ENCODE data around the gene CCL18. TPM values are rescaled to one million over a fixed set of nuclear protein-coding genes. Genes with fewer than 3 reads are reported as not detected.

Gene CCL18
- total and polyA plus RNA-seq, 10 of the 15 experiments (the other 5 are each of a cell fraction or from before 2014, with no cell fraction given) = 0.26 TPM; not detected in 9

GRCh38 chr17:36071751-36072150 lies 7.7 kb downstream of the CCL18 start:
- intact Hi-C loops (cut with micrococcal nuclease; ENCODE audit: unreplicated experiment) = loop anchor here (1.0 to 2.0 kb wide), 3 partner anchors 19 to 95 kb away; partner anchors contain the start of gene CCL3
- Histone ChIP-seq H3K36me3 (ENCODE audit: control insufficient read depth in 2 of 2, insufficient read depth in 2 of 2, low read length in 1 of 2) (no peaks in the 10 kb centered on the region), H3K4me1 (ENCODE audit: control insufficient read depth, insufficient read depth, low read length) (peaks cover 11% of the 10 kb centered on the region), H2AFZ (ENCODE audit: control insufficient read depth, low read depth, low read length) (no peak overlapping the region), H3K27ac (ENCODE audit: control insufficient read depth, insufficient read depth) (no peak overlapping the region), H3K4me3 (no peak overlapping the region), H3K4me2 (ENCODE audit: control insufficient read depth, insufficient read depth) (no peak overlapping the region), H3K9me3 (replicated peaks; ENCODE audit: control insufficient read depth, insufficient read depth, low read length) (no peaks in the 10 kb centered on the region), H3K27me3 (replicated peaks in 1 of 2; ENCODE audit: control insufficient read depth in 2 of 2, insufficient read depth in 2 of 2, low read length in 1 of 2) (no peaks in the 10 kb centered on the region), H3K9ac (ENCODE audit: control insufficient read depth, insufficient read depth, low read length) (no peak overlapping the region), H3K79me2 (ENCODE audit: control insufficient read depth, insufficient read depth, low read length) (no peaks in the 10 kb centered on the region), H4K20me1 (ENCODE audit: control insufficient read depth, insufficient read depth) (no peaks in the 10 kb centered on the region)
- FAIRE-seq (no peak), DNase-seq (ENCODE audit: low read depth, low spot score) (no peak), ATAC-seq (no peak)
- in situ Hi-C loops (cut with MboI) = loop anchor here (5.0 kb wide), 1 partner anchor 99 kb away; no protein-coding TSS in a partner anchor
- POLR2A ChIA-PET = interaction anchor here (0.7 to 3.3 kb wide), 7 partner anchors 14 to 98 kb away, joined by 3 to 14 read pairs (median 4); partner anchors contain the start of gene CCL3
- 48% methylated on average over 2 of the region's 2 CpGs for WGBS (ENCODE audit: insufficient coverage, insufficient replicate concordance, low lambda C conversion rate, missing lambda C conversion rate)
- no TSS peak for BruUV-seq (replicated peaks)
- SMC1A ChIA-PET (ENCODE audit: uncharacterized antibody, unreplicated experiment) = interaction anchor here (1.1 to 15.8 kb wide), 18 partner anchors 12 to 123 kb away, joined by 3 to 341 read pairs (median 9); partner anchors contain the start of genes CCL16, CCL3 and CCL4
- CTCF ChIA-PET = interaction anchor here (0.6 to 14.1 kb wide), 25 partner anchors 8 to 413 kb away, joined by 3 to 392 read pairs (median 7); partner anchors contain the start of genes CCL16, CCL18, CCL3 and CCL4
- RAD21 ChIA-PET (ENCODE audit: unreplicated experiment) = interaction anchor here (0.6 to 6.0 kb wide), 19 partner anchors 10 to 167 kb away, joined by 3 to 98 read pairs (median 9); partner anchors contain the start of genes CCL16 and CCL3
- TF ChIP-seq REST (IDR thresholded peaks at IDR 0.05; ENCODE audit: low read depth, low read length) (no peak), NFYA (IDR thresholded peaks at IDR 0.05; ENCODE audit: borderline replicate concordance, low read depth, low read length) (no peak), E2F8 (IDR thresholded peaks at IDR 0.05; ENCODE audit: low read depth, partially characterized antibody) (no peak), POU2F2 (IDR thresholded peaks at IDR 0.05; ENCODE audit: borderline replicate concordance, low read depth, low read length) (no peak), FOXM1 (IDR thresholded peaks at IDR 0.05; ENCODE audit: low read depth, low read length) (no peak), MEF2B (IDR thresholded peaks at IDR 0.05; ENCODE audit: partially characterized antibody, poor library complexity, severe bottlenecking) (no peak), ZNF592 (IDR thresholded peaks at IDR 0.05) (no peak), KAT2A (conservative IDR thresholded peaks at IDR 0.05; ENCODE audit: control insufficient read depth, low read depth, low read length) (no peak), PBX3 (IDR thresholded peaks at IDR 0.05; ENCODE audit: insufficient replicate concordance, low read depth, low read length) (no peak)

Measured in GM12878 (cell line).